ENCODE data around the gene FARS2.

DNA sequence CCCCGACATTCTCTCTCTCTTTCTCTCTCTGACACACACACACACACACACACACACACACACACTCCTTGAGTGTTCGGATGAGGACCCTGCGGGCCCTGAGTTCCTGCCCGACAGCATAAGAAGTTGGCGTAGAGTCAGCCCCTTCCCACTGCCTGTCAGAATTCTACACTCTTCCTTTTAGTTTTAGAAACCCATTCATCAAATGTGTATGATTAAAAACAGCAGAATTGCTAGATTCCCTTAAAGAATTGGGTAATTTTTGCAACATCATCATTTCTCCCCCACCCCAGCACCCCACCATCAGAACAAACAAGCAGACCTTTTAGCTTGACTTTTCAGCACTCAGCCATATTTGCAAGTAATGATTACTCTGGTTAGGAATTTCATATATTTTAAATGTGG lies 322.8 kb downstream of the FARS2 start:
- TF ChIP-seq POLR2A (IDR thresholded peaks at IDR 0.05), result no peak
- no peak for TF ChIP-seq CTCF (IDR thresholded peaks at IDR 0.05)

Data from esophagus squamous epithelium (tissue), 4 donors.